Sigmoid colon (tissue), 4 donors: ENCODE data around the gene SEMA5B.

Source experiments
- EP300 ChIP-seq, 4 donors: sonication (generic); formaldehyde crosslinking; IDR thresholded peaks; one replicate each; pipeline ENCODE4 v1.6.1; 2017; ENCODE audit warnings: antibody characterized with exemption in 4 of 4
- POLR2A ChIP-seq, 2 donors: fragments of 450-650 bp; IDR thresholded peaks; one replicate each; pipeline ENCODE4 v1.6.1; 2016; ENCODE audit warnings: antibody characterized with exemption in 2 of 2, mild to moderate bottlenecking in 2 of 2, moderate library complexity in 2 of 2
- POLR2AphosphoS5 ChIP-seq, 4 donors: sonication (generic); formaldehyde crosslinking; IDR thresholded peaks; one replicate each; pipeline ENCODE4 v1.6.1; 2017; ENCODE audit warnings: antibody characterized with exemption in 4 of 4
- TF ChIP-seq, protein P1 (sequence below), 4 experiments: fragments of 450-650 bp in 3 of 4; fragments of 200-600 bp in 1 of 4; IDR thresholded peaks; one replicate each; pipeline ENCODE4 v1.5.1; 2016 to 2019; ENCODE audit warnings: antibody characterized with exemption in 4 of 4, mild to moderate bottlenecking in 3 of 4, moderate library complexity in 2 of 4

DNA sequence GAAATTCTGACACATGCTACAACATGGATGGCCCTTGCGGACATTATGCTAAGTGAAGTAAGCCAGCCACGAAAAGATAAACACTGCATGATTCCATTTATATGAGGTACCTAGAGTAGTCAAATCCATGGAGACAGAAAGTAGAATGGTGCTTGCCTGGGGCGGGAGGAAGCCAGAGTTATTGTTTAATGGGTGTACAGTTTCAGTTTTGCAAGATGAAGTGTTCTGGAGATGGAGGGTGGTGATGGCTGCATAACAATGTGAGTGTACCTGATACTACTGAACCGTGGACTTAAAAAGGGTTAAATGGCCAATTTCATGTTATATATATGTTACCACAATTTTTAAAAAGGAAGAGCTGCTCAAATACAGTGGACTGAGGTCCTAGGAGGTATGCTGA lies 66.9 kb downstream of the SEMA5B start:
- TF ChIP-seq, protein P1, sequence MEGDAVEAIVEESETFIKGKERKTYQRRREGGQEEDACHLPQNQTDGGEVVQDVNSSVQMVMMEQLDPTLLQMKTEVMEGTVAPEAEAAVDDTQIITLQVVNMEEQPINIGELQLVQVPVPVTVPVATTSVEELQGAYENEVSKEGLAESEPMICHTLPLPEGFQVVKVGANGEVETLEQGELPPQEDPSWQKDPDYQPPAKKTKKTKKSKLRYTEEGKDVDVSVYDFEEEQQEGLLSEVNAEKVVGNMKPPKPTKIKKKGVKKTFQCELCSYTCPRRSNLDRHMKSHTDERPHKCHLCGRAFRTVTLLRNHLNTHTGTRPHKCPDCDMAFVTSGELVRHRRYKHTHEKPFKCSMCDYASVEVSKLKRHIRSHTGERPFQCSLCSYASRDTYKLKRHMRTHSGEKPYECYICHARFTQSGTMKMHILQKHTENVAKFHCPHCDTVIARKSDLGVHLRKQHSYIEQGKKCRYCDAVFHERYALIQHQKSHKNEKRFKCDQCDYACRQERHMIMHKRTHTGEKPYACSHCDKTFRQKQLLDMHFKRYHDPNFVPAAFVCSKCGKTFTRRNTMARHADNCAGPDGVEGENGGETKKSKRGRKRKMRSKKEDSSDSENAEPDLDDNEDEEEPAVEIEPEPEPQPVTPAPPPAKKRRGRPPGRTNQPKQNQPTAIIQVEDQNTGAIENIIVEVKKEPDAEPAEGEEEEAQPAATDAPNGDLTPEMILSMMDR (IDR thresholded peaks at IDR 0.05), result no peak
- TF ChIP-seq POLR2AphosphoS5 (IDR thresholded peaks at IDR 0.05) (no peak), POLR2A (IDR thresholded peaks at IDR 0.05) (no peak), EP300 (IDR thresholded peaks at IDR 0.05) (no peak)
